Peyer's patch (tissue), 4 donors: ENCODE results near the gene UBAC2. TPM values are rescaled to one million over a fixed set of nuclear protein-coding genes. Genes with fewer than 3 reads are reported as not detected.
A peak's percentile ranks its signal among the peaks of the same experiment; 100 is the strongest.

ENCODE experiments used
- DNase-seq, 3 donors: peaks; one replicate each; pipeline ENCODE4 v3.0.0-alpha.2; 2017 to 2019
- H3K27ac ChIP-seq, 4 donors: fragments of 200-600 bp; sonication (generic); one replicate each; pipeline ENCODE4 v1.5.1; 2016 to 2019
- H3K27me3 ChIP-seq, 2 donors: fragments of 200-600 bp; sonication (generic); one replicate each; pipeline ENCODE4 v1.5.1; 2019
- H3K36me3 ChIP-seq, 3 donors: fragments of 200-600 bp; sonication (generic); one replicate each; pipeline ENCODE4 v1.5.1; 2016 to 2019
- H3K4me1 ChIP-seq, 4 donors: fragments of 200-600 bp; sonication (generic); one replicate each; pipeline ENCODE4 v1.5.1; 2016 to 2019
- H3K4me3 ChIP-seq, 4 donors: fragments of 200-600 bp; sonication (generic); 1 replicate in 3 of 4; 2 replicates in 1 of 4; pipeline ENCODE4 v1.5.1; 2016 to 2019; ENCODE audit warnings: mild to moderate bottlenecking in 1 of 4
- H3K9me3 ChIP-seq, 4 donors: fragments of 200-600 bp; sonication (generic); one replicate each; pipeline ENCODE4 v1.5.1; 2016 to 2019; ENCODE audit warnings: mild to moderate bottlenecking in 1 of 4
- CTCF ChIP-seq, 6 experiments: fragments of 450-650 bp in 4 of 6; fragments of 200-600 bp in 2 of 6; sonication (generic) in 1 of 6; IDR thresholded peaks; one replicate each; pipeline ENCODE4 v1.5.1; 2017 to 2019; ENCODE audit warnings: antibody characterized with exemption in 6 of 6, mild to moderate bottlenecking in 3 of 6, moderate library complexity in 1 of 6
- POLR2A ChIP-seq, 2 donors: fragments of 450-650 bp; IDR thresholded peaks; one replicate each; pipeline ENCODE4 v1.5.1; 2017; ENCODE audit warnings: antibody characterized with exemption in 2 of 2, mild to moderate bottlenecking in 2 of 2, moderate library complexity in 2 of 2
- total RNA-seq, 4 donors: library from RNA; depleted of rRNA; stranded (reverse); fragments of >200 nt; gene quantifications; one replicate each; pipeline ENCODE4 v1.1.0, GENCODE V29; 2016

Gene UBAC2
- total RNA-seq, 4 donors from 2014 or later = 38.8 to 67.8 (median 63.4) TPM

- H3K4me3 ChIP-seq = no peak overlapping the region
- TF ChIP-seq CTCF (IDR thresholded peaks at IDR 0.05) = no peak
- no peak for TF ChIP-seq POLR2A (IDR thresholded peaks at IDR 0.05)
- peak overlapping the region in 1 of 4 donors; percentile 5 for H3K27ac ChIP-seq
- H3K36me3 ChIP-seq = no peaks in the 10 kb centered on the region
- H3K9me3 ChIP-seq = no peaks in the 10 kb centered on the region
- no peak for DNase-seq
- H3K27me3 ChIP-seq = no peaks in the 10 kb centered on the region
- H3K4me1 ChIP-seq = peaks cover 0 to 30% (median 0%) of the 10 kb centered on the region in 4 donors
These were observed 21.0 kb downstream of the UBAC2 start for GRCh38 chr13:99221567-99222239.

GRCh38 chr13:99223587-99223986 is 22.9 kb downstream of the UBAC2 start:
- Histone ChIP-seq H3K27ac (no peak overlapping the region), H3K4me3 (no peak overlapping the region), H3K4me1 (peaks cover 0 to 22% (median 3%) of the 10 kb centered on the region in 4 donors), H3K9me3 (no peaks in the 10 kb centered on the region), H3K36me3 (no peaks in the 10 kb centered on the region), H3K27me3 (no peaks in the 10 kb centered on the region)
- no peak for DNase-seq
- TF ChIP-seq POLR2A (IDR thresholded peaks at IDR 0.05) (no peak), CTCF (IDR thresholded peaks at IDR 0.05) (no peak)

GRCh38 chr13:99224021-99224420 is 23.4 kb downstream of the UBAC2 start:
- H3K36me3 ChIP-seq = no peaks in the 10 kb centered on the region
- H3K4me1 ChIP-seq = peaks cover 0 to 19% (median 4%) of the 10 kb centered on the region in 4 donors
- no peak overlapping the region for H3K27ac ChIP-seq
- no peaks in the 10 kb centered on the region for H3K9me3 ChIP-seq
- no peak for DNase-seq
- TF ChIP-seq CTCF (IDR thresholded peaks at IDR 0.05) (no peak), POLR2A (IDR thresholded peaks at IDR 0.05) (no peak)
- no peaks in the 10 kb centered on the region for H3K27me3 ChIP-seq
- H3K4me3 ChIP-seq = no peak overlapping the region

GRCh38 chr13:99225078-99225477 is 24.4 kb downstream of the UBAC2 start:
- Histone ChIP-seq H3K27ac (no peak overlapping the region), H3K9me3 (no peaks in the 10 kb centered on the region), H3K27me3 (no peaks in the 10 kb centered on the region), H3K4me3 (no peak overlapping the region), H3K36me3 (no peaks in the 10 kb centered on the region), H3K4me1 (peaks cover 0 to 21% (median 5%) of the 10 kb centered on the region in 4 donors)
- no peak for DNase-seq
- no peak for TF ChIP-seq POLR2A (IDR thresholded peaks at IDR 0.05)
- no peak for TF ChIP-seq CTCF (IDR thresholded peaks at IDR 0.05)

GRCh38 chr13:99226513-99226912 is 25.9 kb downstream of the UBAC2 start:
- Histone ChIP-seq H3K27ac (no peak overlapping the region), H3K4me1 (peaks cover 0 to 26% (median 5%) of the 10 kb centered on the region in 4 donors), H3K36me3 (no peaks in the 10 kb centered on the region), H3K9me3 (no peaks in the 10 kb centered on the region), H3K4me3 (no peak overlapping the region), H3K27me3 (no peaks in the 10 kb centered on the region)
- TF ChIP-seq POLR2A (IDR thresholded peaks at IDR 0.05) = no peak
- TF ChIP-seq CTCF (IDR thresholded peaks at IDR 0.05) = no peak
- DNase-seq = no peak
